HUES64 (cell line): ENCODE data around the gene WDFY4.

Source experiments
- H3K27ac ChIP-seq: 2 replicates; pipeline ENCODE4 v1.7.0; 2013; ENCODE audit warnings: low read depth, low read length, inconsistent platforms
- H3K27me3 ChIP-seq: 2 replicates; pipeline ENCODE4 v1.6.1; 2013; ENCODE audit warnings: mild to moderate bottlenecking, low read length; ENCODE audit not compliant: insufficient read depth
- H3K36me3 ChIP-seq: 2 replicates; pipeline ENCODE4 v1.6.1; 2013; ENCODE audit warnings: mild to moderate bottlenecking, low read length; ENCODE audit not compliant: insufficient read depth
- H3K4me1 ChIP-seq: 2 replicates; pipeline ENCODE4 v1.6.1; 2013; ENCODE audit warnings: mild to moderate bottlenecking, low read length, moderate library complexity; ENCODE audit not compliant: insufficient read depth
- H3K4me3 ChIP-seq: 2 replicates; pipeline ENCODE4 v1.5.1; 2013; ENCODE audit warnings: mild to moderate bottlenecking, low read length, moderate library complexity
- H3K9ac ChIP-seq: 2 replicates; pipeline ENCODE4 v1.6.1; 2013; ENCODE audit warnings: mild to moderate bottlenecking, low read depth, low read length
- H3K9me3 ChIP-seq: 2 replicates; pipeline ENCODE4 v1.6.1; 2013; ENCODE audit warnings: low read depth, low read length; ENCODE audit not compliant: insufficient read depth
- WGBS: fragments of 150-250, 120-280 bp; methylation state at CpG from one replicate; pipeline ENCODE4 v1.1.7; 2013; ENCODE audit warnings: missing lambda C conversion rate; 5-methylcytosine and 5-hydroxymethylcytosine counted together

WDFY4 gene

GRCh38 chr10:48694371-48695030, 9.8 kb downstream of the WDFY4 start:
- peaks cover 8% of the 10 kb centered on the region; the same call in 1 of the 2 replicates for H3K4me1 ChIP-seq
- 92% methylated on average over 7 of the region's 7 CpGs for WGBS

GRCh38 chr10:48695636-48696534, 11.2 kb downstream of the WDFY4 start:
- Histone ChIP-seq H3K9me3 (no peaks in the 10 kb centered on the region), H3K4me1 (peaks cover 8% of the 10 kb centered on the region; the same call in 1 of the 2 replicates), H3K9ac (no peak overlapping the region), H3K36me3 (no peaks in the 10 kb centered on the region), H3K27me3 (no peaks in the 10 kb centered on the region), H3K27ac (no peak overlapping the region), H3K4me3 (no peak overlapping the region)
- 94% methylated on average over 13 of the region's 13 CpGs for WGBS

More at GRCh38 chr10:48694371-48695030, 9.8 kb downstream of the WDFY4 start:
- Histone ChIP-seq H3K4me3 (no peak overlapping the region), H3K9me3 (no peaks in the 10 kb centered on the region), H3K27ac (no peak overlapping the region), H3K9ac (no peak overlapping the region), H3K36me3 (no peaks in the 10 kb centered on the region), H3K27me3 (no peaks in the 10 kb centered on the region)

GRCh38 chr10:48696535-48696873, 11.8 kb downstream of the WDFY4 start:
- Histone ChIP-seq H3K27ac (no peak overlapping the region), H3K9me3 (no peaks in the 10 kb centered on the region), H3K27me3 (no peaks in the 10 kb centered on the region), H3K4me1 (peaks cover 8% of the 10 kb centered on the region; the same call in 1 of the 2 replicates), H3K4me3 (no peak overlapping the region), H3K36me3 (no peaks in the 10 kb centered on the region), H3K9ac (no peak overlapping the region)
- WGBS = 95% methylated on average over 4 of the region's 4 CpGs

GRCh38 chr10:48697091-48697490, 12.4 kb downstream of the WDFY4 start:
- Histone ChIP-seq H3K4me1 (peaks cover 6% of the 10 kb centered on the region; the same call in 1 of the 2 replicates), H3K9ac (no peak overlapping the region), H3K4me3 (no peak overlapping the region), H3K36me3 (no peaks in the 10 kb centered on the region), H3K27me3 (no peaks in the 10 kb centered on the region), H3K9me3 (no peaks in the 10 kb centered on the region), H3K27ac (no peak overlapping the region)
- 95% methylated on average over 5 of the region's 5 CpGs for WGBS

GRCh38 chr10:48697821-48698764, 13.4 kb downstream of the WDFY4 start:
- no peaks in the 10 kb centered on the region for H3K9me3 ChIP-seq
- no peak overlapping the region for H3K27ac ChIP-seq
- no peaks in the 10 kb centered on the region for H3K36me3 ChIP-seq
- H3K4me1 ChIP-seq = no peaks in the 10 kb centered on the region
- WGBS = 94% methylated on average over 19 of the region's 19 CpGs
- no peaks in the 10 kb centered on the region for H3K27me3 ChIP-seq
- no peak overlapping the region for H3K9ac ChIP-seq
- no peak overlapping the region for H3K4me3 ChIP-seq

GRCh38 chr10:48699011-48699627, 14.4 kb downstream of the WDFY4 start:
- no peaks in the 10 kb centered on the region for H3K4me1 ChIP-seq
- WGBS = 95% methylated on average over 7 of the region's 8 CpGs
- H3K27ac ChIP-seq = no peak overlapping the region
- no peaks in the 10 kb centered on the region for H3K27me3 ChIP-seq
- H3K9me3 ChIP-seq = no peaks in the 10 kb centered on the region
- no peaks in the 10 kb centered on the region for H3K36me3 ChIP-seq
- no peak overlapping the region for H3K9ac ChIP-seq
- no peak overlapping the region for H3K4me3 ChIP-seq

- no peaks in the 10 kb centered on the region for H3K9me3 ChIP-seq
- no peaks in the 10 kb centered on the region for H3K36me3 ChIP-seq
- no peak overlapping the region for H3K4me3 ChIP-seq
- H3K9ac ChIP-seq = no peak overlapping the region
- no peaks in the 10 kb centered on the region for H3K4me1 ChIP-seq
- no peaks in the 10 kb centered on the region for H3K27me3 ChIP-seq
- WGBS = 94% methylated on average over 2 of the region's 2 CpGs
- no peak overlapping the region for H3K27ac ChIP-seq
Measured at GRCh38 chr10:48700071-48700470, 15.4 kb downstream of the WDFY4 start.

- H3K9ac ChIP-seq = no peak overlapping the region
- H3K4me3 ChIP-seq = no peak overlapping the region
- H3K9me3 ChIP-seq = no peaks in the 10 kb centered on the region
- H3K27me3 ChIP-seq = no peaks in the 10 kb centered on the region
- WGBS = 86% methylated on average over 7 of the region's 9 CpGs
- no peak overlapping the region for H3K27ac ChIP-seq
- no peaks in the 10 kb centered on the region for H3K4me1 ChIP-seq
- no peaks in the 10 kb centered on the region for H3K36me3 ChIP-seq
Measured at GRCh38 chr10:48700493-48700892, 15.8 kb downstream of the WDFY4 start.

- Histone ChIP-seq H3K4me3 (no peak overlapping the region), H3K9ac (no peak overlapping the region), H3K4me1 (no peaks in the 10 kb centered on the region), H3K9me3 (no peaks in the 10 kb centered on the region), H3K36me3 (no peaks in the 10 kb centered on the region), H3K27me3 (no peaks in the 10 kb centered on the region), H3K27ac (no peak overlapping the region)
- 83% methylated on average over 8 of the region's 8 CpGs for WGBS
Measured at GRCh38 chr10:48701139-48701901, 16.6 kb downstream of the WDFY4 start.

GRCh38 chr10:48701941-48702340, 17.3 kb downstream of the WDFY4 start:
- Histone ChIP-seq H3K4me3 (no peak overlapping the region), H3K9me3 (no peaks in the 10 kb centered on the region), H3K36me3 (no peaks in the 10 kb centered on the region), H3K4me1 (no peaks in the 10 kb centered on the region), H3K27me3 (no peaks in the 10 kb centered on the region), H3K27ac (no peak overlapping the region), H3K9ac (no peak overlapping the region)
